Measurements from ENCODE around the gene TLE1.
"Not testable (repeated sequence)": the region's sequence is repeated elsewhere in the genome, so short reads cannot be mapped to it uniquely, and the experiment has no call there.

TLE1 gene

GRCh38 chr9:81620002-81620390, 69.4 kb downstream of the TLE1 start:
- DNase-seq, result no peak

DNA sequence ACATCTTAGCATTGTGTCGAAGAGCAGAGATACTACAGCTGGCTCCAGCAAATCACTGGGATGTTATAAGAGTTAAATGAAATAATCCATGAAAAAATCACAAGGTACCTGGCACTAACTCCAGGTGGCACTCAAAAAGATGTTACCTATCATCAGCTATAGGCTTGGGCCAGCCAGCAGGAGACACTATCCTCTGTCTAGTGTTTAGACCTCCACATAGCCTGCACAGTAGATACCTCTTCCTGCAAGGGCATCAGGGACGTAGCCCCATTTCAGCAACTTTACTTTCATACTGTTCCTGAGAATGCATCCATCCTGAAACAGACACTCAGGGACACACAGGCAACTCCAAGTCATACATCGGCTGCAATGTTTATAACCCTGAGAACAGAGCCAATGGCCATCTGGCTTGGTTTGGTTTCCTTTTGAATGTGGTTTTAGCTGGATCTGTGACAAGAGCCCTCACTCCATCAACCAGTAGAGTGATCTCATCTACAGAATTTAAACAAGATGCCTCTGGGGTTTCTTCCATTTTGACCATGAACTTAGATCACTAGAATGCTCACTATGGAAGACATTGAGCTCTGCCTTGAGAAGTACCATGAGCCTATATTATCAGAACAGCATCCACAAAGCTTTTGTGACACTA, 69.9 kb downstream of the TLE1 start:
- no peak for DNase-seq

GRCh38 chr9:81618923-81619322, 70.4 kb downstream of the TLE1 start:
- no peak for DNase-seq

GRCh38 chr9:81616141-81616540, 73.2 kb downstream of the TLE1 start:
- no peak for DNase-seq

DNA sequence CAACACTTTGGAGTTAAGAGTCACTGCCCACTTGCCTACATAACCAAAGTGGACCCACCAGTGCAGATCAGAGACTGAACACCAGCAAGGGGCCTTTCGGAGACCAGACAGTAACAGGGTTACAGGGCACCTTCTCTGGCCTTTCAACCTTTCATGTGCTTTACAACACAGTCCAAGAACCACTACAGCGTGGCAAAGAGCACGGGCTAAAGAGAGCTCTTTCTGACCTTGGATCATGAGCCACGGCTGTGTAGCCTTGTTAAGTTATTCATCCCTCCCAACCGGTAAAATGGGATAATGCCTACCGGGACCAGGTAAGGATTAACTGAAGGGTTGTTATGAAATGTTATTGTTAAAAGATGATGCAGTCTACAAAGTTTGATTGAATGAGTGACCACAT, 75.0 kb downstream of the TLE1 start:
- DNase-seq, result no peak

DNA sequence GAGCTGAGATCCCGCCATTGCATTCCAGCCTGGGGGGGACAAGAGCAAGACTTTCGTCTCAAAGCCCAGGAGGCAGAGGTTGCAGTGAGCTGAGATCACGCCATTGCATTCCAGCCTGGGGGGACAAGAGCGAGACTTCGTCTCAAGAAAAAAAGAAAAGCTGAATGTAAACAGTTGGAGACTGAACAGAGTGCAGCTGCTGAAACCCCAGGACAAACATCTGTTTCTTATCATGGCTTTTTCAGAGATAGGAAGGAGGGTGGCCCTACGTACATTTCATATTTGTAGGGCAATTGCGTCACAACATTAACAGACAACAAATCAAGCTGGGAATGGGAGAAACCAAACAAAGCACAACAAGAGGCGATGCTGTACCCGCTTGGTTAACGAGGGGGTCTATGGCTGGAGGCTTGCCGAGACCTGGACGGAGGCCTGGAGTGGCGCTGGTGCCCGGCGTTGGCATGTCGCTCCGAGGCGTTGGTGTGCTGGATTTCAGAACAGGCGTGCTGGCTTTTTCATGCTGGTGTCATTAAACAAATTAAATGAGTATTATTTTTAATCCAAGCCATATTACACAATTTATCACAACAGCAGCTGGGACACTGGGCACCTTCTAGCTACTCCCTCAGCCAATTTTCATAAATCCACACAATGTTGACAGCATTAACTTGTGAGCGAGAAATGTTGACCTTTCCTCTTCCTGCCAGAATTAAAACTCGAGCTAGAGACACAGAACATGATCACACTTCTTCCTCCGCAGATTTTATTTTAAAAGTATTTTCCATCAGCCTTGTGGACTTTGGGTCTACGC, 76.1 kb downstream of the TLE1 start:
- no peak for DNase-seq

DNA sequence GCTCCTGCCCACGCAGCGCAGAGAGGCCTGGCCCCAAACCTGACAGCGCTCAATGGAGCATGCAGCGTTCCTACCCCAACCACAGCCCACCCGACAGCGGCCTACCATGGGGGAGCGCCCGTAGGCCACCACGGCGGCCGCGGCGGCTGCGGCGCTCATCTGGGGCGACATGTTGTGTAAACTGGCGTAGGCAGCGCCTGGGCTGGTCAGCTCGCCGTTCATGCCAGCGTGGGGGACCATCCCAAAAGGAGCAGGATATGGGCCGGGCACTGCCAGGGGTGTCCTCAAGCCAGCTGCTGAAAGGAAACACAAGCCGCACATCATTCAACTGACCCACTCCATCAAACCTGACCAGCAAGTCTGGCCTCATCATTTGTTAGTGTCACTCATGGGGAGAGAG, 77.7 kb downstream of the TLE1 start:
- DNase-seq, result no peak

DNA sequence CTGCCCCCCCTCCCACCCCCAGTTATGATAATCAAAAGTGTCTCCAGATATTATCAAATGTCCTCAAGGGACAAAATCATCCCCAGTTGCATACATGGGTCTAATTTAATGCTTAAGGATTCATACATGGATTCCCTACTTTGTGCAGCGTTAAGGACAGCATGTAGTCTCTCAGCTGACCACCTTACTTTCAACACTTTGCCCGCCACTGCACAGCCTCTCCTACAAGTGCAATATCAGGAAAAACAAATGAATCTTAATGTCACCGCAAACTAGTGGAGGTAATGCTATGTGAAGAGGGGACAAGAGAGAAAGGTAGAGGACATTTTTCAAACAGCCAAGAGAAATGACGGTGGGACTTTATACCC, 78.6 kb downstream of the TLE1 start:
- DNase-seq, result no peak

DNA sequence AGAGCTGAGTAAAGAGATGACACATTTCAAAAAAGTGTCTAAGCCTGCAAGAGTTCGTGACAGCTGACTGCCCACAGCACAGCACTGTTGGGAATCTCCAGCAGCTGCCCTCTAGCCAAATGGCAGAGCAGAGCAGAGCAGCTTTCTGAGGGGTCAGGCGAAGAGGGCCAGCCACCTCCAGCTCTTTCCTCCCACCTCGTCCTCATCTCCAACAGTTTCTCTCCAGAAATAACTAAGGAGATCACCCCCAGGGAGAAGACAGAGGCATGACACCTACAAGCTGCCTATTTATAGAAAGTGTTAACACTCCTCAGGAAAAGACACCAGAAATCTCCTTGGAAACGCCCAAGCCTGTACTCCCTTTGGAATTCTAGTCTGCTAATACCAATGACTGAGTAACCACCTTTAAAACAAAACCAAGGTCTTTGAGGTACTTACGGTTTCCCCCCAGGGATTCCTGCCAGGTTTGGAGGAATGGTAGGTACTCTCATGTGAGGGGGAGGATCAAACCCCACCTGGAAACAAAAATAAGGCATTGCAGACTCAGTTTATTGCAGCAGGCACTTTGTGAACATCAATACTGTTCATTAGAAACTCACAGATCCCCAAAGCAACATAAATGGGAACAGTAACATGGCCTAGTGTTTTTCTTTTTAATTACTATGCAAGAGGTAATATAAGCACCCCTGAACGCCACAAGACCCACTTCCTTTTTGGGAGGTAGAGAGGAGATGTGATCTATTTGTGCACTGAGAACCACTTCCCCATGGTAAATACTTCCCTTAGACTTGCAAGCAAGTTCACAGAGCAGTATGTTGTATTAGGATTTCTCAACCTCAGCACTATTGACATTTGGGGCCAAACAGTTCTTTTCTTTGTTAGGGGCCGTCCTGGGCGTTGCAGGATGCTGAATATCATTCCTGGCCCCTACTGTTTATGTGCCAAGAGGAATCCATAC, 79.3 kb downstream of the TLE1 start:
- no peak for DNase-seq

- no peak for DNase-seq
These were observed 81.1 kb downstream of the TLE1 start for GRCh38 chr9:81608289-81608657.

GRCh38 chr9:81607593-81608288, 81.6 kb downstream of the TLE1 start:
- DNase-seq, result no peak

GRCh38 chr9:81606261-81606660, 83.1 kb downstream of the TLE1 start:
- not testable (repeated sequence) for DNase-seq

DNA sequence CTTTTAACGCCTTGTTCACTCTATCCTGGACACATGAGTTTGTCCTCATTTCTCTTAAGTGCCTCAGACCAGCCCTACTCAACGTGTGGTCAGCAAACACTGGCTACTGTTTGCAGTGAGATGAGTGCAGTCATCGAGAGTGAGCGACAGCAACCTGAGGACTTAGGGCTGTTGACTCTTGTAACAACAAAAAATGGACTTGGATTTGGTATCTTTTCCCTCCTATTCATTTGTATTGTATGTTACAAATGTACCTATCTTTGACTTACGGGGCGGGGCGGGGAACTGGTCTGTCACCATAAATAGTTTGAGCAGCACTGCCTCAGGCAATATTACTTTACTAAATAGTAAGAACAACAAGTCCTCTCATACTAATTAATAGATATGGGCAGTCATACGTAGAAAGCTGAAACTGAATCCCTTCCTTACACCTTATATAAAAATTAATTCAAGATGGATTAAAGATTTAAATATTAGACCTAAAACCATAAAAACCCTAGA, 84.1 kb downstream of the TLE1 start:
- no peak for DNase-seq

DNA sequence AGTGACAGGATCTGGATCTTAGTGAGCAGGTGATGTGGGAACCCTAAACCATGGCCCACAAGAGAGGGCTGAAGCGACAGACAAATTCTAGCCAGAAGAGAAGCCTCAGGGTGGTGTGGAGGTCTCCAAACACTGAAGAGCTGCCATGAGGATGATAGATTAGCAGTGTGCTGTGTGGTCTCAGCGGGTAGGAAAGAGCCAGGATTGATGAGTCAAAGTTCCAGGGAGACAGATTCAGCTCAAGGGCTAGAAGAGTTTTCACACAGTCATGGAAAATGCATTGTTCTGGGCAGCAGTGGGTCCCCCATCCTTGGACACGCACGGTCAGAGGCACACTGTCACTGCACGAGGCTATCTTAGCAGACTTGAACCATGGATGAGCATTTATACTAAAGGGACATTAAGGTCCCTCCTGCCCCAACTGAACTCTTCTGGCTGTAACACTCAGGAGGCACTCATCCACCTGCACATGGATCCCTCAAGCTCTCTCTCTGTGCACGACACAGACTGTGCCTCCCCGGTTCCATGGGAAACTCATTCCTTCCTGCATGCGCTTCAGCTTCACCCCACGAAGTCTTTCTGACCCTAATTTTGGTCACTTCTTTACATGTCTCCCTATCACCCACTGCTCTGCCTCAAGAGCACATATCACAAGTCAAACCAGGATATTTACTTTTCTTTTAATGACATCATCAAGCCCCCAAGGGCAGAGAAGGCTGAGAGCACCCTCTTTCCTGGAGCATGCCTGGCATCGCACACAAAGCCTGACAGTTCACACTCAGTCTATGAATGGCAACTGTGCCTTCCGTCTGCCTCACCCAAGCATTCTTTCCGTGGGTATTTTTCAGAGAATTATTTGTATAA, 84.8 kb downstream of the TLE1 start:
- DNase-seq, result no peak

- DNase-seq, result no peak
These were observed 86.3 kb downstream of the TLE1 start for GRCh38 chr9:81602887-81603680.

DNA sequence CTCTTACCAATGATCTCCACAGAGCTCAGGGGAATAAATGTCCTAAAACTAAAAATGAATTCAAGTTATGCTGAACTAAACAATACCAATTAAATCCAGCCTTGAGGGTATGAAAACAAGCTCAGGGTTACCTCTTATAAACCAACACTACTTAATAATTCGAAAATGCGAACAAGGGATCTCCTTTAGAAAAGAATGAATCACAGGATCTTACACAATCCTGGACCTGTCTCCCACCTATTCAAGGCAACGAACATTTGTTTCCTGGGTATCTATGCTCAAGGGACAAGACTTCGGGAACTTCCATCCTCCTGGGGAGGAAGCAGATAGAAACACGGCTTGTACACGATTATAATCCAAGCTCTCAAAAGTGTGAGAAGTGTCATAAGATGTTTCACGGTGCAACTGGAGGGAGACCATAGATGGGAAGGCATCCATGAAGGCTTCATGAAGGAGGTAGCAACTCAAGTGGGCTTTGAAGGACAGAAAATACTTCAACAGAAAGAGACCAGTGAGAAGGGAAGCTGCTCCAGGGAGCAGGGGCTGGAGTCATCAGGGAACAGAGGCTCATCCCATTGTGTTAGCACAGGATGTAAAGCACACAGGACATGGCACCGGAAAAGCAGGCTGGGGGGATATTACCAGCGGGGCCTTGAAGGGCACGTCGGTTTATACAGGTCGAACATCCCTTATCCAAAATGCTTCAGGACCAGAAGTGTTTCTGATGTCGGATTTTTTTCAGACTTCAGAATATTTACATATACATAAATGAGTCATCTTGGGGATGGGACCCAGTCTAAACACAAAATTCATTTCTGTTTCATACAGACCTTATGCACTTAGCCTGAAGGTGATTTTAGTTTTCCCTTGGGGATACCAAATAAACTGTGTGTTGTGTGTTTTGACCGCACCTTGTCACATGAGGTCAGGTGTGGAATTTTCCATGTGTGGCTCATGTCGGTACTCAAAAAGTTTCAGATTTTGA, 87.4 kb downstream of the TLE1 start:
- no peak for DNase-seq

DNA sequence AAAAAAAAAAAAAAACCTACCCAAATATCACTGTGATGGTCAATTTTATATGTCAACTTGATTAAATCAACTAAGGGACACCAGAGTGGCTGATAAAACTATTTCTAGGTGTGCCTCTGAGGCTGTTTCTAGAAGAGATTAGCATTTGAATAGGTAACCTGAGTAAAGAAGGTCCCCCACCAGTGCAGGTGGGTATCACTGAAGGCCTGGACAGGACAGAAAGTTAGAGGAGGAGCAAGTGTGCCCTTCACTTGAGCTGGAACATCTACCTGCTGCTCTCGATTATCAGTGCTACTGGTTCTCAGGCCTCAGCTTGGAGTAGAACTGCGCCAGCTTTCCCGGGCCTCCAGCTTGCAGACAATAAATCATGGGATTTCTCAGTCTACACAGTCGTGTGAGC, 88.7 kb downstream of the TLE1 start:
- no peak for DNase-seq

- DNase-seq, result no peak
These were observed 89.5 kb downstream of the TLE1 start for GRCh38 chr9:81599837-81600236.

DNA sequence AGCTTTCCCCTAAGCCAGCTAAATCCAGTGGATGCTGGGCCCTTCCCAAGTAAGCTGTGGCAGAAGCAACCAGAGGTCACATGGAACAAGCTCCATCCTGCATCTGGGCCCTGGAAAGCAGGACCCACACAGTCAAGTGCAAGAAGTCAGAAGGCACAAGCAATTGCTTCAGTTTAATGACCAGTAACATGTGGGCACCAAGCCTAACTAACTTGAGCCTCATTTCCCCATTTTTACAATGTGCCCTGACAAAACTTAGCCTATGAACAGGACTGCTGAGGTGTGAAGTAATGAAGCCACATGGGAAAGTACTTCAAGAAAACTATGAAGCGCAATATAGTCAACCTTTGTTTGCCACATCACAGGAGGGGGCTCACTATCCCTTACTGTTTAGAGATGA, 90.5 kb downstream of the TLE1 start:
- DNase-seq, result no peak

GRCh38 chr9:81598123-81598497, 91.2 kb downstream of the TLE1 start:
- no peak for DNase-seq

Data from activated CD4-positive, alpha-beta T cell treated with anti-CD3 and anti-CD28 coated beads, Interleukin-2, amount 50 U/mL, for 4 hours (primary cell).